Kidney epithelial cell (primary cell): Measurements from ENCODE around the gene PLBD1. TPM values are rescaled to one million over a fixed set of nuclear protein-coding genes. Genes with fewer than 3 reads are reported as not detected.

Source experiments
- DNase-seq: peaks from one replicate; pipeline ENCODE4 v3.0.0-alpha.2; 2010; ENCODE audit warnings: low read depth
- H3K27me3 ChIP-seq: 2 replicates; pipeline ENCODE4 v1.6.0; 2011; ENCODE audit warnings: low read length; ENCODE audit not compliant: control insufficient read depth, insufficient read depth
- H3K36me3 ChIP-seq: 2 replicates; pipeline ENCODE4 v1.5.1; 2011; ENCODE audit warnings: low read length; ENCODE audit not compliant: control insufficient read depth, insufficient read depth
- H3K4me3 ChIP-seq: 2 replicates; pipeline ENCODE4 v1.5.1; 2011; ENCODE audit warnings: low read depth, mild to moderate bottlenecking, control low read depth, low read length
- CTCF ChIP-seq: IDR thresholded peaks from 2 replicates; pipeline ENCODE4 v1.5.1; 2011; ENCODE audit warnings: mild to moderate bottlenecking, moderate library complexity, low read length, control low read depth, inconsistent platforms; ENCODE audit not compliant: insufficient read depth, poor library complexity, severe bottlenecking
- total RNA-seq: library from RNA; depleted of rRNA; stranded (reverse); fragments of >200 nt; gene quantifications from 2 replicates; pipeline ENCODE4 v1.2.3, GENCODE V29; 2015

The PLBD1 gene
- total RNA-seq, 1 donor from 2014 or later: 6.6 TPM

GRCh38 chr12:14562279-14562678 is 5.4 kb downstream of the PLBD1 start:
- Histone ChIP-seq H3K4me3 (no peak overlapping the region), H3K36me3 (no peaks in the 10 kb centered on the region), H3K27me3 (no peaks in the 10 kb centered on the region)
- TF ChIP-seq CTCF: no peak
- DNase-seq: no peak

- no peak for DNase-seq
- Histone ChIP-seq H3K36me3 (no peaks in the 10 kb centered on the region), H3K27me3 (no peaks in the 10 kb centered on the region), H3K4me3 (no peak overlapping the region)
- no peak for TF ChIP-seq CTCF
Measured at GRCh38 chr12:14561677-14562238, 5.9 kb downstream of the PLBD1 start.

- no peak for TF ChIP-seq CTCF
- Histone ChIP-seq H3K27me3 (no peaks in the 10 kb centered on the region), H3K36me3 (no peaks in the 10 kb centered on the region), H3K4me3 (no peak overlapping the region)
- DNase-seq: no peak
Measured at GRCh38 chr12:14560904-14561574, 6.6 kb downstream of the PLBD1 start.

- Histone ChIP-seq H3K4me3 (no peak overlapping the region), H3K36me3 (no peaks in the 10 kb centered on the region), H3K27me3 (no peaks in the 10 kb centered on the region)
- TF ChIP-seq CTCF: no peak
- no peak for DNase-seq
Measured at GRCh38 chr12:14558473-14558959, 9.2 kb downstream of the PLBD1 start.

- no peak for DNase-seq
- H3K36me3 ChIP-seq: no peaks in the 10 kb centered on the region
- no peak overlapping the region for H3K4me3 ChIP-seq
- no peaks in the 10 kb centered on the region for H3K27me3 ChIP-seq
- no peak for TF ChIP-seq CTCF
Measured at GRCh38 chr12:14557966-14558365, 9.7 kb downstream of the PLBD1 start.
